IPS DF 19.7 (cell line): ENCODE data around the gene PLSCR4.

Experiments
- DNase-seq: peaks from one replicate; pipeline ENCODE4 v3.0.0-alpha.2; 2013; ENCODE audit warnings: low read depth, low spot score

PLSCR4 gene

GRCh38 chr3:146160964-146161662, 89.8 kb downstream of the PLSCR4 start, which contains the start of gene PLOD2:
TSS of gene PLOD2 (minus strand) at chr3:146161184. CDS start at chr3:146160989, 195 bp downstream.
- DNase-seq: no peak

- peak; percentile 80 for DNase-seq
These were observed 90.5 kb downstream of the PLSCR4 start for GRCh38 chr3:146160321-146160963.

GRCh38 chr3:146159616-146160320, 91.1 kb downstream of the PLSCR4 start:
- no peak for DNase-seq

GRCh38 chr3:146159037-146159436, 91.9 kb downstream of the PLSCR4 start:
- no peak for DNase-seq

- DNase-seq: no peak
These were observed 93.4 kb downstream of the PLSCR4 start for GRCh38 chr3:146157325-146158060.

- no peak for DNase-seq
These were observed 94.1 kb downstream of the PLSCR4 start for GRCh38 chr3:146156666-146157314.

GRCh38 chr3:146156095-146156494, 94.8 kb downstream of the PLSCR4 start:
- DNase-seq: no peak

- no peak for DNase-seq
These were observed 95.9 kb downstream of the PLSCR4 start for GRCh38 chr3:146154995-146155394.

- no peak for DNase-seq
These were observed 96.6 kb downstream of the PLSCR4 start for GRCh38 chr3:146154316-146154715.

GRCh38 chr3:146153429-146153828, 97.5 kb downstream of the PLSCR4 start:
- DNase-seq: no peak

GRCh38 chr3:146152834-146153233, 98.1 kb downstream of the PLSCR4 start:
- no peak for DNase-seq

GRCh38 chr3:146148468-146148931, 102.4 kb downstream of the PLSCR4 start:
- no peak for DNase-seq

GRCh38 chr3:146145642-146146041, 105.3 kb downstream of the PLSCR4 start:
- DNase-seq: no peak

GRCh38 chr3:146142757-146143156, 108.1 kb downstream of the PLSCR4 start:
- DNase-seq: no peak
